ENCODE data around the gene SHOC2. TPM values are rescaled to one million over a fixed set of nuclear protein-coding genes. Genes with fewer than 3 reads are reported as not detected.

Gene SHOC2
- total RNA-seq, 1 donor = 63.9 TPM

- no peak for DNase-seq (ENCODE audit: low read depth)
- no peak overlapping the region for H3K4me3 ChIP-seq (ENCODE audit: low read depth, low read length)
- TF ChIP-seq CTCF (IDR thresholded peaks at IDR 0.05; ENCODE audit: insufficient read depth, low read length) = no peak
Measured at GRCh38 chr10:110996256-110996655, 76.9 kb downstream of the SHOC2 start.

GRCh38 chr10:111004016-111004415 lies 84.6 kb downstream of the SHOC2 start:
- no peak overlapping the region for H3K4me3 ChIP-seq (ENCODE audit: low read depth, low read length)
- TF ChIP-seq CTCF (IDR thresholded peaks at IDR 0.05; ENCODE audit: insufficient read depth, low read length) = no peak
- DNase-seq (ENCODE audit: low read depth) = no peak

GRCh38 chr10:111007486-111007885 lies 88.1 kb downstream of the SHOC2 start:
- H3K4me3 ChIP-seq (ENCODE audit: low read depth, low read length) = no peak overlapping the region
- DNase-seq (ENCODE audit: low read depth) = no peak
- no peak for TF ChIP-seq CTCF (IDR thresholded peaks at IDR 0.05; ENCODE audit: insufficient read depth, low read length)

- TF ChIP-seq CTCF (IDR thresholded peaks at IDR 0.05; ENCODE audit: insufficient read depth, low read length) = no peak
- H3K4me3 ChIP-seq (ENCODE audit: low read depth, low read length) = no peak overlapping the region
- peak; percentile 5 for DNase-seq (ENCODE audit: low read depth)
Measured at GRCh38 chr10:111015181-111015580, 95.8 kb downstream of the SHOC2 start.

- no peak for DNase-seq (ENCODE audit: low read depth)
- no peak overlapping the region for H3K4me3 ChIP-seq (ENCODE audit: low read depth, low read length)
- no peak for TF ChIP-seq CTCF (IDR thresholded peaks at IDR 0.05; ENCODE audit: insufficient read depth, low read length)
Measured at GRCh38 chr10:111017098-111017497, 97.7 kb downstream of the SHOC2 start.

- H3K4me3 ChIP-seq (ENCODE audit: low read depth, low read length) = no peak overlapping the region
- peak; percentile 14 for DNase-seq (ENCODE audit: low read depth)
Measured at GRCh38 chr10:111018021-111018420, 98.6 kb downstream of the SHOC2 start.

More at GRCh38 chr10:111018021-111018420, 98.6 kb downstream of the SHOC2 start:
- no peak for TF ChIP-seq CTCF (IDR thresholded peaks at IDR 0.05; ENCODE audit: insufficient read depth, low read length)

All from fibroblast of the aortic adventitia (primary cell).